Kidney (tissue), 22 donors: ENCODE measurements around the gene MAP4. TPM values are rescaled to one million over a fixed set of nuclear protein-coding genes. Genes with fewer than 3 reads are reported as not detected.
"Not testable (repeated sequence)": the region's sequence is repeated elsewhere in the genome, so short reads cannot be mapped to it uniquely, and the experiment has no call there.

Experiments used
- DNase-seq, 5 donors: peaks; one replicate each; pipeline ENCODE4 v3.0.0-alpha.2; 2013 to 2020
- FAIRE-seq: peaks from 2 replicates; lab custom pipeline; 2012; peaks lifted over from hg19 to GRCh38; lab: Jason Lieb, UNC
- H3K27ac ChIP-seq, 2 donors: one replicate each; pipeline ENCODE4 v1.7.0; 2013; ENCODE audit warnings: low read depth in 2 of 2, low read length in 2 of 2, inconsistent platforms in 1 of 2
- H3K27me3 ChIP-seq: one replicate; pipeline ENCODE4 v1.7.1; 2013; ENCODE audit warnings: low read length, inconsistent platforms; ENCODE audit not compliant: control insufficient read depth, insufficient read depth
- H3K36me3 ChIP-seq, 3 donors: one replicate each; pipeline versions ENCODE4 v1.7.0 to v1.7.1; 2013; ENCODE audit warnings: low read length in 3 of 3, control low read depth in 1 of 3, inconsistent platforms in 1 of 3; ENCODE audit not compliant: insufficient read depth in 3 of 3, control insufficient read depth in 2 of 3
- H3K4me1 ChIP-seq, 3 donors: one replicate each; pipeline versions ENCODE4 v1.7.0 to v1.7.1; 2013; ENCODE audit warnings: low read length in 3 of 3, inconsistent platforms in 1 of 3, low read depth in 1 of 3; ENCODE audit not compliant: control insufficient read depth in 2 of 3, insufficient read depth in 2 of 3
- H3K4me3 ChIP-seq, 3 donors: one replicate each; pipeline versions ENCODE4 v1.7.0 to v1.8.1; 2013; ENCODE audit warnings: low read length in 3 of 3, control low read depth in 1 of 3, inconsistent platforms in 1 of 3
- H3K9ac ChIP-seq, 3 donors: one replicate each; pipeline versions ENCODE4 v1.7.0 to v1.7.1; 2013; ENCODE audit warnings: low read length in 3 of 3, control low read depth in 1 of 3, inconsistent platforms in 1 of 3
- H3K9me3 ChIP-seq, 3 donors: one replicate each; pipeline versions ENCODE4 v1.7.0 to v1.7.1; 2013; ENCODE audit warnings: low read length in 3 of 3, control low read depth in 1 of 3, inconsistent platforms in 1 of 3; ENCODE audit not compliant: control insufficient read depth in 2 of 3, insufficient read depth in 1 of 3
- CTCF ChIP-seq: IDR thresholded peaks from 3 replicates; pipeline ENCODE4 v1.5.1; 2012; ENCODE audit warnings: mild to moderate bottlenecking, moderate library complexity, borderline replicate concordance; ENCODE audit not compliant: insufficient read depth; ENCODE audit errors: extremely low read depth
- intact Hi-C: fragments of 100-400 bp; cut with DNase I; formaldehyde crosslinking; loops from one replicate; pipeline ENCODE4 v1.11.1; 2022
- long read RNA-seq, 10 donors: library from polyadenylated mRNA in 1 of 10; unstranded in 1 of 10; transcript quantifications; one replicate each; pipeline ENCODE4 v2.0.0 and lab custom pipeline, GENCODE V29; 2021 to 2026
- polyA plus RNA-seq: library from polyadenylated mRNA; stranded (reverse); fragments of 350-450 nt; fragmentation: Illumina TruSeq; extraction: RNeasy Lipid Tissue Mini Kit (QIAGEN cat#74804); gene quantifications from one replicate; pipeline ENCODE4 v1.2.3, GENCODE V29; 2014; ENCODE audit warnings: low read depth, low replicate concordance; ENCODE audit not compliant: insufficient read depth
- total RNA-seq: library from RNA; stranded (reverse); fragmentation: NEBNext Ultra II Directional; extraction: Animal tissue kit (Norgen Biotek cat#: 25700); gene quantifications from one replicate; pipeline ENCODE4 v1.2.1, GENCODE V29; 2021
- donor health status: control.
- donor health status: control.
- donor health status: control.
- donor health status: control.
- donor health status: control.
- donor health status: DM: yes; HTN: yes; CAD: no.
- donor health status: Normal renal cell carcinoma (clear cell type).

The MAP4 gene
- 239 TPM for total RNA-seq
- 69.6 TPM for polyA plus RNA-seq
- long read RNA-seq, donor 1, partial matches to known transcripts: 39 of 39 reads
- long read RNA-seq, donor 1, other reads (novel, unspliced or antisense): 0 of 39 reads
- long read RNA-seq, donor 2, full-length matches to known transcripts: 3 of 8 reads
- long read RNA-seq, donor 2, partial matches to known transcripts: 5 of 8 reads
- long read RNA-seq, donor 2, other reads (novel, unspliced or antisense): 0 of 8 reads
- long read RNA-seq, donor 3, full-length matches to known transcripts: 3 of 42 reads
- long read RNA-seq, donor 3, partial matches to known transcripts: 39 of 42 reads
- long read RNA-seq, donor 3, other reads (novel, unspliced or antisense): 0 of 42 reads
- long read RNA-seq, donor 4, full-length matches to known transcripts: 1 of 32 reads
- long read RNA-seq, donor 4, partial matches to known transcripts: 31 of 32 reads
- long read RNA-seq, donor 4, other reads (novel, unspliced or antisense): 0 of 32 reads
- long read RNA-seq, donor 5: 0 reads
- long read RNA-seq, donor 6: 0 reads
- long read RNA-seq, donor 7, partial matches to known transcripts: 65 of 277 reads
- long read RNA-seq, donor 7, other reads (novel, unspliced or antisense): 212 of 277 reads
- long read RNA-seq, donor 8, partial matches to known transcripts: 25 of 25 reads
- long read RNA-seq, donor 8, other reads (novel, unspliced or antisense): 0 of 25 reads
- long read RNA-seq, donor 9, full-length matches to known transcripts: 1 of 19 reads
- long read RNA-seq, donor 9, partial matches to known transcripts: 18 of 19 reads
- long read RNA-seq, donor 9, other reads (novel, unspliced or antisense): 0 of 19 reads
- long read RNA-seq, donor 10, partial matches to known transcripts: 39 of 39 reads
- long read RNA-seq, donor 10, other reads (novel, unspliced or antisense): 0 of 39 reads

- no peak for FAIRE-seq
- H3K4me1 ChIP-seq: peaks cover 14 to 41% (median 29%) of the 10 kb centered on the region in 3 donors
Measured at GRCh38 chr3:48016301-48016973, at the start of gene MAP4. MAP4 (minus strand) TSS chr3:48016416; CDS start chr3:47998860, 17,556 bp downstream.

GRCh38 chr3:48065035-48065434, 48.8 kb upstream of the MAP4 start:
- Histone ChIP-seq H3K4me3 (no peak overlapping the region), H3K36me3 (no peaks in the 10 kb centered on the region), H3K27ac (no peak overlapping the region), H3K9me3 (no peaks in the 10 kb centered on the region), H3K4me1 (peaks cover 0 to 16% (median 6%) of the 10 kb centered on the region in 3 donors), H3K27me3 (no peaks in the 10 kb centered on the region), H3K9ac (no peak overlapping the region)
- intact Hi-C loops: no loop called here
- DNase-seq (no peak), FAIRE-seq (no peak)
- TF ChIP-seq CTCF: no peak

More at GRCh38 chr3:48016301-48016973, at the start of gene MAP4:
- Histone ChIP-seq H3K9me3 (no peaks in the 10 kb centered on the region), H3K27me3 (no peaks in the 10 kb centered on the region), H3K36me3 (no peaks in the 10 kb centered on the region), H3K9ac (peak within 1 kb of the TSS in 1 of 3 donors; percentile 44), H3K4me3 (peak within 1 kb of the TSS in 2 of 3 donors; percentile 10 to 25), H3K27ac (peak within 1 kb of the TSS; percentile 76 to 78)
- intact Hi-C loops: no loop called here
- peak in 1 of 5 donors; percentile 37 for DNase-seq
- no peak for TF ChIP-seq CTCF

GRCh38 chr3:48064292-48064829, 48.1 kb upstream of the MAP4 start:
- Histone ChIP-seq H3K9me3 (no peaks in the 10 kb centered on the region), H3K36me3 (no peaks in the 10 kb centered on the region), H3K27me3 (no peaks in the 10 kb centered on the region), H3K4me1 (peaks cover 0 to 13% (median 6%) of the 10 kb centered on the region in 3 donors), H3K27ac (no peak overlapping the region), H3K4me3 (no peak overlapping the region), H3K9ac (no peak overlapping the region)
- FAIRE-seq: no peak
- no peak for TF ChIP-seq CTCF
- peak in 3 of 5 donors; percentile 26 to 63 (median 63) for DNase-seq
- intact Hi-C loops: no loop called here

- DNase-seq, H3K27ac ChIP-seq, H3K9me3 ChIP-seq, H3K9ac ChIP-seq, H3K36me3 ChIP-seq, intact Hi-C loops, H3K27me3 ChIP-seq, H3K4me3 ChIP-seq, FAIRE-seq: not testable (repeated sequence)
- peaks cover 0 to 13% (median 4%) of the 10 kb centered on the region in 3 donors for H3K4me1 ChIP-seq
Measured at GRCh38 chr3:48061586-48061985, 45.4 kb upstream of the MAP4 start.
